Bronchial epithelial cell (primary cell): ENCODE measurements around the gene SOCS6. TPM values are rescaled to one million over a fixed set of nuclear protein-coding genes. Genes with fewer than 3 reads are reported as not detected.

Experiments used
- DNase-seq: peaks from one replicate; pipeline ENCODE4 v3.0.0-alpha.2; 2010; ENCODE audit warnings: low read depth
- FAIRE-seq: peaks from 2 replicates; lab custom pipeline; 2011; peaks lifted over from hg19 to GRCh38; lab: Jason Lieb, UNC
- H3K27me3 ChIP-seq: 2 replicates; pipeline ENCODE4 v1.5.1; 2011; ENCODE audit warnings: low read length; ENCODE audit not compliant: control insufficient read depth, insufficient read depth
- H3K36me3 ChIP-seq: 2 replicates; pipeline ENCODE4 v1.5.1; 2011; ENCODE audit warnings: low read length; ENCODE audit not compliant: control insufficient read depth, insufficient read depth
- H3K4me3 ChIP-seq: 2 replicates; pipeline ENCODE4 v1.5.1; 2011; ENCODE audit warnings: mild to moderate bottlenecking, low read depth, low read length, control low read depth
- total RNA-seq: library from RNA; depleted of rRNA; stranded (reverse); fragments of >200 nt; gene quantifications from 2 replicates; pipeline ENCODE4 v1.2.1, GENCODE V29; 2014
- TF ChIP-seq, protein P1 (sequence below): IDR thresholded peaks from 2 replicates; pipeline ENCODE4 v1.5.1; 2011; ENCODE audit warnings: mild to moderate bottlenecking, moderate library complexity, low read length, control low read depth, inconsistent platforms; ENCODE audit not compliant: insufficient read depth, severe bottlenecking

The SOCS6 gene
- total RNA-seq, 1 donor from 2014 or later: 51.6 TPM

DNA sequence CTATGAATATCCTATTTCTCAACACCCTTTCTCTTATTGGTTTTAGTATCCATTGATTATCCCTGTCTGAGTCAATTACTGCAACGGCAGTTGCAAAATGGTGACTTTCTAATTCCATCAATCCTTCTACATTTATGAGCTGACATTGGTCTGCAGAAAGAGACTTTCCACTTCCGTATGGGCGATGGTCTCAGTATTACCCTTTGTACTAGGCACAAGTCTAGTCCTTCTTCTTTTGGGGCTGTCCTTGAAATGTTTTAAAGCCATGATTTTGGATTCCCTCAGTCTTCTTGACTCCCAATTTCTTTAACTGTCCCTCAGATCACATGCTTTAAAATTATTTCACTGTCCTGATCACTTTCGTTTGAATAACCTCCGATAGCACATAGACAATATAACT, 32.7 kb upstream of the SOCS6 start:
- H3K27me3 ChIP-seq: no peaks in the 10 kb centered on the region
- DNase-seq (no peak), FAIRE-seq (no peak)
- H3K4me3 ChIP-seq: no peak overlapping the region
- TF ChIP-seq, protein P1, sequence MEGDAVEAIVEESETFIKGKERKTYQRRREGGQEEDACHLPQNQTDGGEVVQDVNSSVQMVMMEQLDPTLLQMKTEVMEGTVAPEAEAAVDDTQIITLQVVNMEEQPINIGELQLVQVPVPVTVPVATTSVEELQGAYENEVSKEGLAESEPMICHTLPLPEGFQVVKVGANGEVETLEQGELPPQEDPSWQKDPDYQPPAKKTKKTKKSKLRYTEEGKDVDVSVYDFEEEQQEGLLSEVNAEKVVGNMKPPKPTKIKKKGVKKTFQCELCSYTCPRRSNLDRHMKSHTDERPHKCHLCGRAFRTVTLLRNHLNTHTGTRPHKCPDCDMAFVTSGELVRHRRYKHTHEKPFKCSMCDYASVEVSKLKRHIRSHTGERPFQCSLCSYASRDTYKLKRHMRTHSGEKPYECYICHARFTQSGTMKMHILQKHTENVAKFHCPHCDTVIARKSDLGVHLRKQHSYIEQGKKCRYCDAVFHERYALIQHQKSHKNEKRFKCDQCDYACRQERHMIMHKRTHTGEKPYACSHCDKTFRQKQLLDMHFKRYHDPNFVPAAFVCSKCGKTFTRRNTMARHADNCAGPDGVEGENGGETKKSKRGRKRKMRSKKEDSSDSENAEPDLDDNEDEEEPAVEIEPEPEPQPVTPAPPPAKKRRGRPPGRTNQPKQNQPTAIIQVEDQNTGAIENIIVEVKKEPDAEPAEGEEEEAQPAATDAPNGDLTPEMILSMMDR: no peak
- no peaks in the 10 kb centered on the region for H3K36me3 ChIP-seq

DNA sequence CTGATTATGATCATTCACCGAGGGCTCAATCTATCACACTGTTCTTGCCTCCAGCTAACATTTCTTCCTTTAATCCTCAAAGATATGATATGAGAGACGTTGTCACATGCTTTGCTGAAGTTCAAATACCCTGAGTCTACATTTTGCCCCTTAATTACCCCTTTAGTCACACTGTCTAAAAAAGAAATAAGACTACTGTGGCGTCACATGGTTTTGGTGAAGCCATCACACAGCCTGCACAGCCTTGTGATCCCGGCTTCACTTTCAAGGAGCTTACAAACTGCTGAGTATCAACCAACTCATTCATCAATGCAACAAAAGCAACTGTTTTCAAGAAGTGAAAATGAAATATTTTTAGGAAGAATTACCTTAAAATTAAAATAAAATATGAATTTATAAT, 31.9 kb upstream of the SOCS6 start:
- no peak for FAIRE-seq
- Histone ChIP-seq H3K4me3 (no peak overlapping the region), H3K27me3 (no peaks in the 10 kb centered on the region), H3K36me3 (no peaks in the 10 kb centered on the region)
- TF ChIP-seq, protein P1: no peak
- no peak for DNase-seq

DNA sequence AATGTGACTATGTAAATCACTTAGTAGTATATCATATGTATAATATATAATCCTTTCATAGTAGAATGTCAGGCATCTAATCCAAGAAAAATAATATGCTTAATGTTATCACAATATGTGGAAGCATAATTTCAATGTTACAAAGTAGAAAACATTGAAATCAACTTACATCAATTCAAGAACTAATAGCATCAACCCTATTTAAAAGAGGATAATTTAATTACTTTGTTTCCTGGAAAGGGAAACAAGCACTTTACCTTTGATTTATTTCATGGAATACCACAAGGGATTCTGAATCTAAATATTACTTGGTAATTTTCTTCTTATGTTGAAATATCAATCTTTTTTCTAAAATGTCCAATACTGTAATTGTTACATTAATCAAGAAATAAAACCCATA, 30.6 kb upstream of the SOCS6 start:
- Histone ChIP-seq H3K27me3 (no peaks in the 10 kb centered on the region), H3K36me3 (no peaks in the 10 kb centered on the region), H3K4me3 (no peak overlapping the region)
- no peak for DNase-seq
- no peak for FAIRE-seq
- TF ChIP-seq, protein P1: no peak

DNA sequence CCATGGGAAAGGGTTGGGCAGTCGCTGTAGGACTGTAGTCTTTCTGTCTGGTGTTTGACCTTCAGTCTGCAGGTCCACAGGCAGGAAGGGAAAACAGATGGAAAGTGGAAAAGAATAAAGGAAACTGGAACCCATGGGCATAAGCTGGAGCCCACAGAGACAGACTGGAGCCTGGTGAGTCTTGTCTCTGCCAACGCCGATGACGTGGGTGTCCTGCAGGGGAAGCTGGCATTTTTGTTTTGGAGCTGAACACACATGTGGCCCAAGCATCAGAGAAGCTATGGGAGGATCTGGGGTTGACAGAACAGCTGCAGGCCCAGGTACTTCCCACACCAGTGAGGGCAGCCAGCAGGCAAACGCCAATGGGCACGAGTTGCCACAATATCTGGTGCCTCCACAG, 28.2 kb upstream of the SOCS6 start:
- no peaks in the 10 kb centered on the region for H3K36me3 ChIP-seq
- TF ChIP-seq, protein P1: no peak
- no peak overlapping the region for H3K4me3 ChIP-seq
- FAIRE-seq (no peak), DNase-seq (no peak)
- H3K27me3 ChIP-seq: no peaks in the 10 kb centered on the region

DNA sequence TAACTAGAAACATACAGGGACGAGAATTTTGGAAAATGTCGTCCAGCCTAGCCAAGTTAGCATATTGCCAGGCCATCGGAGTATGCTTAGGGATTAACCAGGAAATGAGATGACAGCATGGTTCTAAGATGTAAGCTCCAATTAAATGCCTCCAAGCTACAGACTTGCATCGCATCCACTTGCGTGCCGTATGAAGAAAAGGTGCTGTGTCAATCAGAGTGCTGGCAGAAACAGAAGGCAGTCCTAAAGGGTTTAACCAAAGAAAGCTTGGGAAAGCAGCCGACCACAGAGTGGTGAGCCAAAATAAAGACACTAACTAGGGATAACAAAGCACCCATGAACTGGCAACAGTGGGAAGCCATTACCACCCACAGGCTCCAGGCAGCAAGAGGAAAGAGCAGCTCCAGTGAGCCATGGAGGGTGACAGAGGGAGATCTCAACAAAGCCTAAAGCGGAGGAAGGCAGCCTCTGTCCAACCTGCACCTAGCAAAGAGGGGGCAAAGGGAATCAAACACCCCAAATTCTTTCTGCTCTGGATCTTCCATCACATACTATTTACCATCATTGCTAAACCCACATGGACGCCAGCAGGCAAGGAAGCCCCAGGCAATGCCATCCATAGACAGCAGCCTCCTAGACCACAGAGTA, 27.6 kb upstream of the SOCS6 start:
- TF ChIP-seq, protein P1: no peak
- DNase-seq (no peak), FAIRE-seq (peak; percentile 36)
- Histone ChIP-seq H3K36me3 (no peaks in the 10 kb centered on the region), H3K27me3 (no peaks in the 10 kb centered on the region), H3K4me3 (no peak overlapping the region)

DNA sequence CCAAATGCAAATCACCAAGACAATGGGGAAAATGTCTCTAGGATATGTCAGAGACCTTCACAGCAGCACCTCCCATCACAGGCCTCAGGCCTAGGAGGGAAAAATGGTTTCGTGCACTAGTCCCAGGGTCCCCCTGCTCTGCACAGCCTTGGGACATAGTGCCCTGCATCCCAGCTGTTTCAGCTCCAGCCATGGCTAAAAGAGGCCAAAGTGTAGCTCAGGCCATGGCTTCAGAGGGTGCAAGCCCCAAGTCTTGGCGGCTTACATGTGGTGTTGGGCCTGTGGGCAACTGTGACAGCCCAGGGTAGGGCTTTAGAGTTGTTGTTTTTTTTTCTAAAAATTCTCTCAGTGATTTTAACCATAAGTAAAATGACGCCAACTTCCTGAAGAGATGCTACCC, 25.5 kb upstream of the SOCS6 start:
- TF ChIP-seq, protein P1: no peak
- DNase-seq (no peak), FAIRE-seq (no peak)
- H3K36me3 ChIP-seq: no peaks in the 10 kb centered on the region
- no peaks in the 10 kb centered on the region for H3K27me3 ChIP-seq
- no peak overlapping the region for H3K4me3 ChIP-seq
